HG03103 (cell line): Measurements from ENCODE around the gene LLCFC1.
A peak's percentile ranks its signal among the peaks of the same experiment; 100 is the strongest.

Experiments used
- ATAC-seq: cut with Tn5 transposase; IDR thresholded peaks from one replicate; pipeline ENCODE4 v1.9.1; 2021; ENCODE audit warnings: low read depth; ENCODE audit not compliant: unreplicated experiment

The LLCFC1 gene

GRCh38 chr7:142908921-142909890 is 30.1 kb upstream of the LLCFC1 start:
- no peak for ATAC-seq

- no peak for ATAC-seq
Observed at GRCh38 chr7:142910031-142910433, 29.3 kb upstream of the LLCFC1 start.

- no peak for ATAC-seq
Observed at GRCh38 chr7:142910481-142910880, 28.8 kb upstream of the LLCFC1 start.

- ATAC-seq = no peak
Observed at GRCh38 chr7:142913051-142913450, 26.2 kb upstream of the LLCFC1 start.

- ATAC-seq = no peak
Observed at GRCh38 chr7:142913566-142913965, 25.7 kb upstream of the LLCFC1 start.

GRCh38 chr7:142914121-142914520 is 25.2 kb upstream of the LLCFC1 start:
- no peak for ATAC-seq

- no peak for ATAC-seq
Observed at GRCh38 chr7:142915315-142915714, 24.0 kb upstream of the LLCFC1 start.

GRCh38 chr7:142916508-142916907 is 22.8 kb upstream of the LLCFC1 start:
- no peak for ATAC-seq

GRCh38 chr7:142917447-142917846 is 21.8 kb upstream of the LLCFC1 start:
- ATAC-seq = no peak

- ATAC-seq = no peak
Observed at GRCh38 chr7:142918901-142919300, 20.4 kb upstream of the LLCFC1 start.

GRCh38 chr7:142919656-142920055 is 19.6 kb upstream of the LLCFC1 start:
- no peak for ATAC-seq

GRCh38 chr7:142923391-142923790 is 15.9 kb upstream of the LLCFC1 start:
- no peak for ATAC-seq

GRCh38 chr7:142925413-142925812 is 13.9 kb upstream of the LLCFC1 start:
- peak; percentile 52 for ATAC-seq

GRCh38 chr7:142927085-142927745 is 12.1 kb upstream of the LLCFC1 start:
- ATAC-seq = peak; percentile 48

- no peak for ATAC-seq
Observed at GRCh38 chr7:142927949-142928348, 11.3 kb upstream of the LLCFC1 start.

GRCh38 chr7:142930126-142930730 is 9.1 kb upstream of the LLCFC1 start:
- no peak for ATAC-seq

- ATAC-seq = no peak
Observed at GRCh38 chr7:142932386-142933091, 6.7 kb upstream of the LLCFC1 start.

GRCh38 chr7:142933092-142933475 is 6.2 kb upstream of the LLCFC1 start:
- no peak for ATAC-seq

- ATAC-seq = no peak
Observed at GRCh38 chr7:142933624-142934023, 5.7 kb upstream of the LLCFC1 start, which contains the start of gene TRPV5. Gene TRPV5, minus strand, starts transcription at chr7:142933746. Its CDS starts 287 bp downstream, at chr7:142933459.

GRCh38 chr7:142934056-142934455 is 5.2 kb upstream of the LLCFC1 start:
- no peak for ATAC-seq
